ENCODE data around the gene S1PR2. TPM values are rescaled to one million over a fixed set of nuclear protein-coding genes. Genes with fewer than 3 reads are reported as not detected.
A peak's percentile ranks its signal among the peaks of the same experiment; 100 is the strongest.

The S1PR2 gene
- polyA plus RNA-seq, 1 experiment, result 19.7 TPM

GRCh38 chr19:10230173-10230860, 814 bp downstream of the S1PR2 start:
- H3K4me3 ChIP-seq (ENCODE audit: low read depth, low read length), result peak overlapping the region; percentile 89
- H3K27ac ChIP-seq (ENCODE audit: low read depth, low read length), result peak overlapping the region; percentile 75
- ChIA-PET CTCF (interaction anchor here (0.5 kb wide), 1 partner anchor 35 kb away, joined by 3 read pairs; no protein-coding TSS in a partner anchor), POLR2A (no interaction called here)
- H3K9me3 ChIP-seq (ENCODE audit: control insufficient read depth, insufficient read depth, low read length), result peaks cover 14% of the 10 kb centered on the region; the same call in 1 of the 2 replicates
- no peak for DNase-seq (ENCODE audit: low read depth, low spot score)
- no peaks in the 10 kb centered on the region for H3K27me3 ChIP-seq (ENCODE audit: control insufficient read depth, insufficient read depth, low read length)
- TF ChIP-seq CTCF (IDR thresholded peaks at IDR 0.05; ENCODE audit: low read depth, low read length), result 0 out of 2 replicates have a peak, but pooled peaks have one; percentile 28

GRCh38 chr19:10228920-10229319, 2.2 kb downstream of the S1PR2 start:
- DNase-seq (ENCODE audit: low read depth, low spot score), result no peak
- H3K27me3 ChIP-seq (ENCODE audit: control insufficient read depth, insufficient read depth, low read length), result no peaks in the 10 kb centered on the region
- peaks cover 21% of the 10 kb centered on the region for H3K9me3 ChIP-seq (ENCODE audit: control insufficient read depth, insufficient read depth, low read length)
- POLR2A ChIA-PET, result interaction anchor here (0.5 kb wide), 1 partner anchor 402 kb away, joined by 4 read pairs; no protein-coding TSS in a partner anchor
- CTCF ChIA-PET, result interaction anchor here (1.0 to 4.4 kb wide), 3 partner anchors 9 to 21 kb away, joined by 3 to 28 read pairs (median 4); no protein-coding TSS in a partner anchor
- TF ChIP-seq CTCF (IDR thresholded peaks at IDR 0.05; ENCODE audit: low read depth, low read length), result peak; percentile 51
- H3K4me3 ChIP-seq (ENCODE audit: low read depth, low read length), result peak overlapping the region; percentile 41
- H3K27ac ChIP-seq (ENCODE audit: low read depth, low read length), result no peak overlapping the region

GRCh38 chr19:10228393-10228792, 2.7 kb downstream of the S1PR2 start:
- H3K27me3 ChIP-seq (ENCODE audit: control insufficient read depth, insufficient read depth, low read length), result no peaks in the 10 kb centered on the region
- peaks cover 21% of the 10 kb centered on the region for H3K9me3 ChIP-seq (ENCODE audit: control insufficient read depth, insufficient read depth, low read length)
- ChIA-PET POLR2A (interaction anchor here (0.5 kb wide), 1 partner anchor 401 kb away, joined by 4 read pairs; no protein-coding TSS in a partner anchor), CTCF (interaction anchor here (1.0 to 4.4 kb wide), 4 partner anchors 10 to 108 kb away, joined by 3 to 28 read pairs (median 4); no protein-coding TSS in a partner anchor)
- 0 out of 2 replicates have a peak overlapping the region, but pooled peaks have one; percentile 4 for H3K4me3 ChIP-seq (ENCODE audit: low read depth, low read length)
- TF ChIP-seq CTCF (IDR thresholded peaks at IDR 0.05; ENCODE audit: low read depth, low read length), result no peak
- DNase-seq (ENCODE audit: low read depth, low spot score), result no peak
- H3K27ac ChIP-seq (ENCODE audit: low read depth, low read length), result peak overlapping the region; percentile 47

- DNase-seq (ENCODE audit: low read depth, low spot score), result no peak
- TF ChIP-seq CTCF (IDR thresholded peaks at IDR 0.05; ENCODE audit: low read depth, low read length), result no peak
- Histone ChIP-seq H3K9me3 (ENCODE audit: control insufficient read depth, insufficient read depth, low read length) (peaks cover 21% of the 10 kb centered on the region), H3K4me3 (ENCODE audit: low read depth, low read length) (peak overlapping the region; percentile 39), H3K27me3 (ENCODE audit: control insufficient read depth, insufficient read depth, low read length) (no peaks in the 10 kb centered on the region), H3K27ac (ENCODE audit: low read depth, low read length) (peak overlapping the region; percentile 97)
- CTCF ChIA-PET, result interaction anchor here (1.1 to 4.4 kb wide), 2 partner anchors 23 to 107 kb away, joined by 4 to 28 read pairs; no protein-coding TSS in a partner anchor
- POLR2A ChIA-PET, result interaction anchor here (0.5 to 2.4 kb wide), 5 partner anchors 11 to 64 kb away, joined by 3 to 42 read pairs (median 6); no protein-coding TSS in a partner anchor
Observed at GRCh38 chr19:10227026-10227971, 3.8 kb downstream of the S1PR2 start.
